ENCODE data around the gene MICALL1.
A peak's percentile ranks its signal among the peaks of the same experiment; 100 is the strongest.
"Not testable (repeated sequence)": the region's sequence is repeated elsewhere in the genome, so short reads cannot be mapped to it uniquely, and the experiment has no call there.

MICALL1 gene

DNA sequence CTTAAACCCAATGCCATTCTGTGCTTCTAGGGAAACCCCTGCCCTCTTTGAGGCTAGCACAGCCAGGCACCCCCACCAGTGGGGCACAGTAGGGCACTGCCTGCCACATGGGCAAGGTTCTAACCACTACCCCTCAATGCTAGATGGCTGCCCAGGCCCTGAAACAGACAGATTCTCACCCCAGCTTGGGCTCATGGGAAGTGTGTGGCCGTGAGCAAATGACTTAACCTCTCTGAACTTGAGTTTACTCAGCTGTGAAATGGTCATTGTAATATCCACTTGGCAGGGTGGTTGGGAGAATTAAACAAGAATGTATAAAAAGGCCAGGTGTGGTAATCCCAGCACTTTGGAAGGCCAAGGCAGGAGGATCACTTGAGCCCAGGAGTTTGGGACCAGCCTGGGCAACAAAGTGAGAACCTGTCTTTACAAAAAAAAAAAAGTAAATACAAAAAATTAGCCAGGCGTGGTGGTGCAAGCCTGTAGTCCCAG is 24.9 kb downstream of the MICALL1 start:
- DNase-seq: no peak

DNA sequence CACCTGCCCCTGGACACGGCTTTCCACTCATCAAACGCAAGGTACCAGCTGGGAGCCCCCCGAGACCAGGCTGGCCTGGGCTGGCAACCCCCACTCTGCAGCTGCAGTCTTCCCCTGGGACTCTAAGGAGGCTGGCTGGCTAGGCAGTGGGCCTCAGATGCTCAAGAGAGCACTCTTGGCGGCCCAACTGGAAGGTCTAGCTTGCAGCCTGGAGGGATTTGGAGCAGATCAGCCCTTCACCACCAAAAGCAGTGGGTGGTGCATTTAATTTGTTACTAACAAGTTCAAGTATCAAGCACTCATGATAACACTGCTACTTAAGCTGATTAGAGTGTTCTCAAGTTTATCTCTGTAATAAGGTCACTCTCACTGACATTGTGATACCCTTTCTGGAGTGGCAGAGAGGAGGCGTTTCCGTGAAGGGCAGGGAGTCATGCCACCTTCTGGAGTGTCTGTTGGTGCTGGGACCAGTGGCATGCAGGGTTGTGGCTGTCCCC is 25.8 kb downstream of the MICALL1 start:
- DNase-seq: no peak

DNA sequence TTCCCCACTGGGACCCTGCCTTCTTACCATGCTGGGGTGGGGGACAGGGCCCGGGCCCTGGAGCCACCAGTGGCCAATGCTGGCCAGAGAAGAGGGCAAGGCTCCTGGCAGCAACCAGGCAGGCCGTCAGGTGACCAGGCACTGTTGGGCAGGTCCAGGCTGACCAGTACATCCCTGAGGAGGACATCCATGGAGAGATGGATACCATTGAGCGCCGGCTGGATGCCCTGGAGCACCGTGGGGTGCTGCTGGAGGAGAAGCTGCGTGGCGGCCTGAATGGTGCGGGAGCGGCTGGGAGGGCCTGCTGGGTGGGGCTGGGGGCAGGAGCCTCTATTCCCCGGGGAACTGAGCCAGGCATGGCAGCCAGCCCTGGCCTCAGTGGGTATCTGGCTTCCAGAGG is 26.3 kb downstream of the MICALL1 start:
- no peak for DNase-seq

DNA sequence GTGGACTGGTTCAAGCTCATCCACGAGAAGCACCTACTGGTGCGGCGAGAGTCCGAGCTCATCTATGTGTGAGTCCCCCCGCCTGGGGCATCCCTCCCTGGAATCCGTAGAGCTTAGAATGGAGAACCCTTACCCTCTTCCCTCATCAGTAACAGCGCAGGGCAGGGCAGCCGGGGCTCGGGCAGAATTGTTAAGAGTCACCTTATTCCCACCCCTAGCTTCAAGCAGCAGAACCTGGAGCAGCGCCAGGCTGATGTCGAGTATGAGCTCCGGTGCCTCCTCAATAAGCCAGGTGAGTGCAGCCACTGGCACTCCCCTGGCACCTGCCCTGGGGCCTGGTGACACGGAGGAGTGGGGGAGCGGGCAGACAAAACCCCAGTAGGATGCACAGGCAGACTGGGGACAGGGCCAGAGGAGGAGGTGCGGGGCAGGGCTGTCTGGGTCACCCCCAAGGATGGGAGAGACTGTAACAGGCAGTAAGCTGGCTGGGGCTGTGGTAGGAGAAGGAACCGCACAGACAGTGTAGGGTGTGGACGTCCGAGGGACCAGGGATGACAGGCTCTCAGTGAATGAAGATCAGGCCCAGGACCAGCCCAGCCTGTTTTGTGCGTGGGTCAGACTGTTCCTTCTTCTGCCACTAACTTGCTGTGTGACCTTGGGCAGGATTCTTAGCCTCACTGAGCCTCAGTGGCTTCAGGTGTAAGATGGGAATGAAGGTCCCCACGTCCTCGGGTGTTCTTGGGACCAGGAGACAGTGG is 26.9 kb downstream of the MICALL1 start:
- no peak for DNase-seq

DNA sequence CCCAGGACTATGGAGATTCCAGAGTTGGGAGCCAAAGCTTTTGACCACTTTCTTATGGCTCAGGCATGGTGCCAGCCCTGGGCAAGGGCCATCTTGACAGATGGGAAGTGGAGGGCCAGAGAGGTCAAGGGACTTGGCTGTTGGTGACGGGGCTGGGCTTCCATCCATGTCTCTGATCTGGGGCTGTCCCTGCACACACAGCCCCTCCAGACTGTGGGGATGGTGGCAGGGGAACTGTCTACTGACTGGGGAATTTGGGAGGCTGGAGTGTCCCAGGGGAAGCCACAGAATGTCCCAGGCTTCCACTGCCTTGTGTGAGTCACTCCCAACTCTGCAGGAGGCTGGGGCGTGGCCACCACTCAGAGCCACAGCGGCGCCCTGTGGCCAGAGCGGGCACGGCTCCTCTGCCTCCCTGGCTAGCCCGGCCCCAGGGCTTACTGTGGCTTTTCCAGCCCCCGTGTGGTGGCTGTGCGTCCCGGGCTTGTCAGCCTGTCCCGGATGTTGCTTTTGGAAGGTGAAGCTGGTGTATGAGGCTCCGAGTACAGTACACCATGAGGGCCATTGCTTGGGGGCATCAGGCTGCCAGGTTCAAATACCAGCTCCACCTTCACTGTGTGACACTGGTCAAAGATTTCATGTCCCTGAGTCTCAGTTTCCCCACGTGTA is 27.7 kb downstream of the MICALL1 start:
- DNase-seq: peak; percentile 70

DNA sequence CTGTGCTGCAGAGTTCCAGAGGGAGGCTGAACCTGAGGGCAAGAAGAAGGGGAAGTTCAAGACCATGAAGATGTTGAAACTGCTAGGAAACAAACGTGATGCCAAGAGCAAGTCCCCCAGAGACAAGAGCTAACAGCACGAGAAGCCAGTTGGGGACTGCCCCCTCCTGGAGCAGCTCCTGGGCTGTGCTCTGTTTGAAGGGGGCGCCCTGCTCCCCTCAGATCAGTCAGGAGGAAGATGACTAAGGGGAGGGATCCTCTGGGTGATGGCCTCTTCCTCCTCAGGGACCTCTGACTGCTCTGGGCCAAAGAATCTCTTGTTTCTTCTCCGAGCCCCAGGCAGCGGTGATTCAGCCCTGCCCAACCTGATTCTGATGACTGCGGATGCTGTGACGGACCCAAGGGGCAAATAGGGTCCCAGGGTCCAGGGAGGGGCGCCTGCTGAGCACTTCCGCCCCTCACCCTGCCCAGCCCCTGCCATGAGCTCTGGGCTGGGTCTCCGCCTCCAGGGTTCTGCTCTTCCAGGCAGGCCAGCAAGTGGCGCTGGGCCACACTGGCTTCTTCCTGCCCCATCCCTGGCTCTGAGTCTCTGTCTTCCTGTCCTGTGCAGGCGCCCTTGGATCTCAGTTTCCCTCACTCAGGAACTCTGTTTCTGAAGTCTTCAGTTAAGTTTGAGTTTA is 34.7 kb downstream of the MICALL1 start:
- DNase-seq: no peak

DNA sequence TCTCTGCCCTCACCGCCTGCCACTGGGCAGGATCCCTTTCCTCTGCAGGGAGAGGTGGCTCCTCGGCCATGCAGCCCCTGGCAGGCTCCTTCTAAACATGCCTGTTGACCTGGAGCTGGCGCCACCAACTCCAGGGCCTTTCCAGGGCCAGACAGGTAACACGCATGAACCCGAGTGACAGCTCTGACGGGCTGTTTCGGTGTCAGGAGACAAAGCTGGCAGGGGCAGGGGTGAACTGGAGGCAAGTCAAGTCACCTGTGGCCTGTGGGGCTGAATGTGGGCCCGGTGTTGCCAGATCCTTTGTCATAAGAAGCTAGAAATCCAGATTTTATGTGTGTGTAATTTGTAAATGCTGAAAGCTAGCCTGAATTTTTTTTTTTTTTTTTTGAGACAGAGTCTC is 36.0 kb downstream of the MICALL1 start:
- DNase-seq: no peak

DNA sequence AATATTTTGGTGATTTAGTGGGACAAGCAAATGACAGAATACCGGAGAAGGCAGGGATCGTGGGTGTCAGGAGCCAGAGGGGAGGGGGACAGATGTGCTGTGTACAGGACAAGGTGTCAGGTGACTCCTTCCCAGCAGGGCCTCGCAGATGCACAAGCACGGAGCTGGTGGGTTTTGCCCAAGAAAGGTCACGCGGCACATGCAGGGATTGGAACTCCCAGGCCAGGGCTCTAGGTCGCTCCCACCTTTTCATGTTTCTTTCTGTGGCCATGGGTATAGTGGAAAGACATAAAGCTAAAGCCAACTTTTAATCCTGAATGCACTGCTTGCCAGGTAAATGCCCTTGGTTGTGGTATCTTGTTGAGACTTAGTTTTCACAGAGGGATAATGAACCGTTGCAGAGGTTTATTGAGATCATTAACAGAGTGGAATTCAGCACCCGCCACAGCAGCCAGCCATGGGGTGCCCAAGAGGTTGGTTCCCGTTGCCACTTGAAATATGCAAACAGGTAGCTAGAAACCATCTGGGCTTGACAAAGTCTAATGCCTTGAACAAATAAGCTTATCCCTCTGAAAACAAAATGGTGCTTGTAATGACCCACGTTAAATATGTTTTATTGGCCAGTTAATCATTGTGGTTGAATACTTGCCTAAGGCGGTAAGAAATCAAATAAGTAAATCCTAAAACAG is 37.2 kb downstream of the MICALL1 start:
- peak; percentile 22 for DNase-seq

DNA sequence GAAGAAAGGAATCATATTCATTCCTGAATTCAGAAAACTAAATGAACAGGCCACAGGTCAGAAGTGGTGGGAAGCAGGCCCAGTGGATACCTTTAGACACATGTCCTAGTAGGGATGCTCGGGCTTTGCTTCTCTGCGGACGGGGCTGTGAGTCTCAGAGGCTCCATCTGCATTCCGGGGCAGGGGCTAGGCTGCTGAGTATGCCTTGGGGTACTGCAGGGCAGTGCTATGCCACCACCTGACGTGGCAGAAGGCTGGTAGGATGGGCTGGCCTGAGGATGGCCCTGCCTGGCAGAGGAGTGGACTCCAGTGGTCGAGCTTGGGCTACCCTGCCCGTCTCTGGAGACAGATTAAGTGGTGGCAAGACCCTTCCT is 37.7 kb downstream of the MICALL1 start:
- no peak for DNase-seq

DNA sequence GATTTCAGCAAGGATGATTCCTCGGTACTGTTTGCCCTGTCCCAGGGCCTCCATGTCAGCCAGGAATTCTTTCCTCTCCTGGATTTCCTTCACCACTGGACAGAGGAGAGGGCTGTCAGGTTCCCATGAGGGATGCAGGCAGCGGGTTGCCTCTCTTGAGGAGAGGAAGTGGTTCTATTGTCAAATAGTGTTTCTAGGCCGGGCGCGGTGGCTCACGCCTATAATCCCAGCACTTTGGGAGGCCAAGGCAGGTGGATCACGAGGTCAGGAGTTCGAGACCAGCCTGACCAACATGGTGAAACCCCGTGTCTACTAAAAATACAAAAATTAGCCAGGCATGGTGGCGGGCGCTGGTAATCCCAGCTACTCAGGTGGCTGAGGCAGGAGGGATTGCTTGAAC is 38.3 kb downstream of the MICALL1 start:
- DNase-seq: not testable (repeated sequence)

DNA sequence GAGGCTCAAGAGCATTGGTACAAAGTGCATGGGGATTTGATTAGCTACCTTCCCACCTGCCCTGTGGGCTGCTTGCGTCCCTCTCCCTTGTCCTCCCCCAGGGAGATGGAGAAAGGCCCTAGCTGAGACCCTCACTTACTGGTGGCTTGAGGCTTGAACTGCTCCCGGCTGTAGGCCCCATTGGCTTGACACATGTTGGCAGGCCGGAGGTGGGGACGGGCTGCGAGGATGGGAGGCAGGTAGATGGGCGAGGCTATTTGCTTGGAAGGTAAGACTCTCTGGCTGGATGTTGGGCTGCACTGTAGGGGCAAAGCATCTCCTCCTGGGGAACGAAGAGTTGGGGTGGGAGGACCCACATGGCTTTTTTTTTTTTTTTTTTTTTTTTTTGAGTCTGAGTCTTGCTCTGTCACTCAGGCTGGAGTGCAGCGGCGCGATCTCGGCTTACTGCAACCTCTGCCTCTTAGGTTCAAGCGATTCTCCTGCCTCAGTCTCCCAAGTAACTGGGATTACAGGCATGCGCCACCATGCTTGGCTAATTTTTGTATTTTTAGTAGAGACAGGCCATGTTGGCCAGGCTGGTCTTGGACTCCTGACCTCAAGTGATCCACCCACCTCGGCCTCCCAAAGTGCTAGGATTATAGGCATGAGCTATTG is 41.2 kb downstream of the MICALL1 start:
- not testable (repeated sequence) for DNase-seq

DNA sequence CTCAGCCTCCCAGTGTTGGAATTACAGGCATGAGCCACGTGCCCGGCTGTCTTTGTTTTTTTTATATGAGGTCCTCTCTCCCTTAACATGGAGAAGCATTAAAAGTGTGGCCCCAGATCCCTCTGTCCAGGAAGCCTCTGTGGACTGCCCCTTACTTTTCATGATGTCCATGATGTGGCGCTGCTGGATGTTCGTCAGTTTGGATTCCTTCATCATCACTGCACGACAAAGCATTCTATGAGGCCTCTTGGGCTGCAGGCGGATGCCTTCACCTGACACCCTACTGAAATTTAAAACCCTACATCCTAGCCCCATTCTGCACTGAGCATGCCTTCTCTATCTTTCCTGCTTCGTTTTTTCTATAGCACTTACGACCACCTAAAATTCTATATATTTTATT is 45.2 kb downstream of the MICALL1 start:
- DNase-seq: no peak

DNA sequence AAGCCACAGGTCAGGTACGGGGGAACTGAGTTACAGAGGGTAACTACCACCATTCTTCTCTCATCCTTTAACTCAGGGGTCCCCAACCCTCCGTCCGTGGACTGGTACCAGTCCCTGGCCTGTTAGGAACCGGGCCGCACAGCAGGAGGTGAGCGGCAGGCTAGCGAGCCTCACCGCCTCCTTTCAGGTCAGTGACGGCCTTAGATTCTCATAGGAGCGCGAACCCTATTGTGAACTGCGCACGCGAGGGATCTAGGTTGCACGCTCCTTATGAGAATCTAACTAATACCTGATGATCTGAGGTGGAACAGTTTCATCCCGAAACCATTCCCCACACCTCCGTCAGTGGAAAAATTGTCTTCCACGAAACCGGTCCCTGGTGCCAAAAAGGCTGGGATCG is 46.5 kb downstream of the MICALL1 start:
- not testable (repeated sequence) for DNase-seq

DNA sequence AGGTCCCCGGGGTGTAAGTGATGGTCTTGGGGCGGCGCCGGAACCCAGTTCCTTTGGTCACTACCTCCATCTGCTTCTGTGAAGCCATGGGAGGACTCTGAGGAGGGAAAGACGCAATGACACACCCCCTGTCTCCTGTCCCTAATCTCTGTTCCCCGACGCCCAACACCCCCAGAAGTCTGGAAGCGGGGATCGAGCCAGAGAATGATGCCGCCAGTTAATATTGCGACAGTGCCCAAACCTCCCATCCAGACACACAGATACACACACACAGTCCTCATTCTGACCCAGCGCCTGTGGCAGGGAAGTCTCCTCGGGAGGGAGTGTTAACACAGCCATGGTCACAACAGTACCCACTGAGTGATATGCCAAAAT is 47.0 kb downstream of the MICALL1 start:
- no peak for DNase-seq

DNA sequence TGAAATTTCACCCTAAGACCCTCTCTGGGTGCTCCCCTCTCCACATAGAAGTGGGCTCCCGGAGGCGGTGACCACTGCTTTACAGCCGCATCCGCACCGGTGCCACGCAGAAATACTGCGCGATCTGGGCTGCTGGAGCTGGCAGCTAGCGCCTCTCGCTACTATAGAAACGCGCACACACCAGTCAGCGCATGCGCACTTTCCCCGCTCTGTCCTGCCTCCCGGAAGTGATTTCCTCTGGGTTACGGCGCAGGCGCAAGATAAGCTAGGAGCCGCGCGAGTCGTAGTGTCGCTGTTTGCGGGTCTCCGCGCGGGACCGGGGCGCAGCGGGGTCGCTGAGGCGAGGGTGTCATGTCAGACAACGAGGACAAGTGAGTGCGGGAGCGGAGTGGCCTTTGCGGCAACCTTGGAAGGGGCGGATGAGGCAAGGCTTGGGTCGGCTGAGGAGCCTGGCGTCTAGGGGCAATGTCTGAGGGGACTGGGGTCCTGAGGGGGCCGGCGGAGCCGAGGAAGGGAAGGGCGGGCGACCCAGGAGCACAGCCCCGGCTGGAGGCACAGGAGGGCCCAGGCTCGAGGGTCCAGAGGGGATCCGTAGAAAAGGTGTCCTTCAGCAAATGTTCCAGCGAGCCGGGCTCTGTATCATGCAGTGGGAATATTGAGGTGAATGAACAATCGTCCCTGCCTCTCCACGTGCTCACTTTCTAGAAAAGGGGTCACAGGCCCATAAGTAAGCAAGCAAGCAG is 47.5 kb downstream of the MICALL1 start, which contains the start of the genes C22orf23 and POLR2F:
TSS of gene C22orf23 (minus strand) at position 165 of the 743 bp plus-strand sequence. CDS start 452 bp downstream, outside the sequence.
TSS of gene POLR2F (plus strand) at position 263 of the 743 bp plus-strand sequence. CDS start at position 352, 89 bp downstream.
- DNase-seq: peak; percentile 85

DNA sequence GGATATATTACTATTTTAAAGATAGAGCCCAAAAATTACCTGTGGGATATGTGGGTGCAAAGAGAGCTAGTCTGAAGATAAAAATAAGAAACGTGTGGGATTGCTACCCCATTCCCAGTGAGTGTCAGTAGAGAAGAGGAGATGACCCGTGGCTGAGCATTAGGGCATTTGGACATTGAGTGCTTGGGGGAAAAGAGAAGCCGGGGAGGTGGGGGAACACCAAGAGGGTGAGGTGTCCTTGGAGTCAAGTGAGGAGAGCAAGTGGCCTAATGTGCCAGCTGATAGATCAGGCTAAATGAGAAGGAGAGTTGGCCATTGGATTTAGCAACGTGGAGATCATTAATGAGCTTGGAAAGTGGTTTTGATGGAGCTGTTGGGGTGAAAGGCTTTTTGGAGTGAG is 48.6 kb downstream of the MICALL1 start:
- DNase-seq: no peak

DNA sequence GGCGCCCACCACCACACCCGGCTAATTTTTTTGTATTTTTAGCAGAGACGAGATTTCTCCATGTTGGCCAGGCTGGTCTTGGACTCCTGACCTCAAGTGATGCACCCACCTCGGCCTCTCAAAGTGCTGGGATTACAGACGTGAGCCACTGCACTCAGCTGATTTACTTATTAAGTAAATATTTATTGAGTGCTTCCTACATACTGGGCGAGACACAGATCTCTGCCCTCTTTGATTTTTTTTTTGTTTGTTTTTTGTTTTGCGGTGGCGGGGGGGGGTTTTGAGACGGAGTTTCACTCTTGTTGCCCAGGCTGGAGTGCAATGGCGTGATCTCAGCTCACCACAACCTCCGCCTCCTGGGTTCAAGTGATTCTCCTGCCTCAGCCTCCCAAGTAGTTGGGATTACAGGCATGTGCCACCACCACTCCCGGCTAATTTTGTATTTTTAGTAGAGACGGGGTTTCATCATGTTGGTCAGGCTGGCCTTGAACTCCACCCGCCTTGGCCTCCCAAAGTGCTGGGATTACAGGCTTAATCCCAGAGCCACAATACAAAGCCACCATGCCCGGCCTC is 49.8 kb downstream of the MICALL1 start:
- not testable (repeated sequence) for DNase-seq

DNA sequence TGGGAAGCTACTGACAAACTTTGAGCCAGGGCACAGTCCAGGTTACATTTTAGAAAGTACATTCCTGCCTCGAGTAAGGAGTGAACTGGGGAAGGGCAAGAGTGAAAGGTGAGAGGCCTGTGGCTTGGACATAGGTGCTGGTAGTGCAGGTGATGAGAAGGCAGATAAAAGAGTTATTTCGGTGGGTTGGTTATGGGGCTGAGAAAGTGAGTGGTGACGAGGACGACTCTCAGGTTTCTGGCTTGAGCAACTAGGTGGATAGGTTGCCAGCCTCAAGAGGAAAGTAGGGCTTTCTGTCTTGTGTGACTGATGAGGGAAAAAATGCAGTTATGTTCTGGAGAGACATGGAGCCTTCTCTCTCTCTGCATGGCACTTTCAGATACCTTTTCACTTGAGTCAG is 51.1 kb downstream of the MICALL1 start:
- no peak for DNase-seq

DNA sequence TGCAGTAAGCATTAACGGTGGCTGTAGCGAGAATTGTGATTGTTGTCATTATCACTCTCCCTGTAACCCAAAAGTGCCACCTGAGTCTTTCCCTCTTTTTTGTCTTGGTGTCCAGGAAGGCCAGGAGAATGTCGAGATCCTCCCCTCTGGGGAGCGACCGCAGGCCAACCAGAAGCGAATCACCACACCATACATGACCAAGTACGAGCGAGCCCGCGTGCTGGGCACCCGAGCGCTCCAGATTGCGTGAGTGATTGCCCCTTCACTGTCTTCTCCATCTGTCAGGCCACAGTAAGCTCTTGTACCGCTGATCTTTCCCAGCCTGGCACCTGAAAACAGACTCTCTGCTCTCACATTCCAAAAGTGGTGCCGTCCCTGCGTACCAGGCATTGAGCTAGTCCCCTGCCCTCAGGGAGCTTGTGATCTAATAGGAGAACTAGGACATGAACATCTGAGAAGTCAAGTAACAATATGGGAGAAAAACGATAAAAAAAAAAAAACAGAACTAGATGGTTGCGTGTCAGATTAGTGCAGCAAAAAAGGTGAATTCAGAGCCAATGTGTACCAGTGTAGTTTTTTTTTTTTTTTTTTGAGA is 53.2 kb downstream of the MICALL1 start:
- DNase-seq: no peak

DNA sequence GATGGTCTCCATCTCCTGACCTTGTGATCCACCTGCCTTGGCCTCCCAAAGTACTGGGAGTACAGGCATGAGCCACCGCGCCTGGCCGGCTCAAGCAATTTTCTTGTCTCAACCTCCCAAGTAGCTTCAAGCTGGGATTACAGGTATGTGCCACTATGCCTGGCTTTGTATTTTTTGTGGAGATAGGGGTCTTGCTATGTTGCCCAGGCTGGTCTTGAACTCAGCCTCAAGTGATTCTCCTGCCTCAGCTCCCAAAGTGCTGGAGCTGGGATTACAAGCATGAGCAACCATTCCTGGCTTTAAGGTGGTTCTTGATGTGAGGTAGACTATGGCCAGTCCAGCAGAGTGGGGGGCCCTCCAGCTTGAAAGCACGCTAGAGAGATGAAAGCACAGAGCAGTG is 55.0 kb downstream of the MICALL1 start:
- no peak for DNase-seq
